ENCODE measurements around the gene D2HGDH. TPM values are rescaled to one million over a fixed set of nuclear protein-coding genes. Genes with fewer than 3 reads are reported as not detected.
A peak's percentile ranks its signal among the peaks of the same experiment; 100 is the strongest.

Gene D2HGDH
- total and polyA plus RNA-seq, 9 of the 15 experiments (the other 6 are each of a cell fraction or from before 2014, with no cell fraction given): 0.39 to 30.8 (median 10.3) TPM

DNA sequence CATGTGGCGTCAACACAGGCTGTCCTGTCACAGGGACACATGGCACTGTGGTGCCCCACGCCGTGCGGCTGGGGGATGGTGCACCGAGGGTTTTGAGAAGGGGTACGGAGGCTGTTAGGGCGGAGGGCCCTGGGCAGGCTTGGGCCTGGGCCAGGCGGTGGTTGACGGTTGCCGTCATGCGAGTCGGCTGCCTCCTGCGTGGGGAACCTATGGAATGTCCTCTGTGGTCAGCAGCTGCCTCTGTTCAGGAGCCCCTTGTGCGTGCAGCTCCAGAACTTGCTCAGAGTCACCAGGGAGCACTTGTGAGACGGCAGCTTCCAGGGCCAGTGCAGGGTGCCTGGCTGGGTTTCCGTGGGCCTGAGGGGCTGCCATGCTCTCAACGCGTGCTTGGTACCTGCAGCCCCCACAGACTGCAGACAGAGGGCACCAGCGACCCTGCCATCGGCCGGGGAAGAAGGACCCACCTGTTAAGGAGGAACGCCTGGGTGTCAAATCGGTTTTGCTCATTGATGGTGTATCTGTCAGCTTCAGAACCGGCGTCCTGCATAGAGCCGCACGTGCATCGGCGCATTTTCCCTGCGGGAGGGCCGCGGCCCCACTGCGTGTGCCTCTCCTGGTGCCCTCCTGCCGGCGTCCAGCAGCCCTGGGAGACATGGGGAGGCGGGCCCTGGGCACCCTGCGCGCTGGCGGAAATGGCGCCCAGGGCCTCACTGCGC, 10.0 kb upstream of the D2HGDH start (continued):
- TF ChIP-seq, protein P1, sequence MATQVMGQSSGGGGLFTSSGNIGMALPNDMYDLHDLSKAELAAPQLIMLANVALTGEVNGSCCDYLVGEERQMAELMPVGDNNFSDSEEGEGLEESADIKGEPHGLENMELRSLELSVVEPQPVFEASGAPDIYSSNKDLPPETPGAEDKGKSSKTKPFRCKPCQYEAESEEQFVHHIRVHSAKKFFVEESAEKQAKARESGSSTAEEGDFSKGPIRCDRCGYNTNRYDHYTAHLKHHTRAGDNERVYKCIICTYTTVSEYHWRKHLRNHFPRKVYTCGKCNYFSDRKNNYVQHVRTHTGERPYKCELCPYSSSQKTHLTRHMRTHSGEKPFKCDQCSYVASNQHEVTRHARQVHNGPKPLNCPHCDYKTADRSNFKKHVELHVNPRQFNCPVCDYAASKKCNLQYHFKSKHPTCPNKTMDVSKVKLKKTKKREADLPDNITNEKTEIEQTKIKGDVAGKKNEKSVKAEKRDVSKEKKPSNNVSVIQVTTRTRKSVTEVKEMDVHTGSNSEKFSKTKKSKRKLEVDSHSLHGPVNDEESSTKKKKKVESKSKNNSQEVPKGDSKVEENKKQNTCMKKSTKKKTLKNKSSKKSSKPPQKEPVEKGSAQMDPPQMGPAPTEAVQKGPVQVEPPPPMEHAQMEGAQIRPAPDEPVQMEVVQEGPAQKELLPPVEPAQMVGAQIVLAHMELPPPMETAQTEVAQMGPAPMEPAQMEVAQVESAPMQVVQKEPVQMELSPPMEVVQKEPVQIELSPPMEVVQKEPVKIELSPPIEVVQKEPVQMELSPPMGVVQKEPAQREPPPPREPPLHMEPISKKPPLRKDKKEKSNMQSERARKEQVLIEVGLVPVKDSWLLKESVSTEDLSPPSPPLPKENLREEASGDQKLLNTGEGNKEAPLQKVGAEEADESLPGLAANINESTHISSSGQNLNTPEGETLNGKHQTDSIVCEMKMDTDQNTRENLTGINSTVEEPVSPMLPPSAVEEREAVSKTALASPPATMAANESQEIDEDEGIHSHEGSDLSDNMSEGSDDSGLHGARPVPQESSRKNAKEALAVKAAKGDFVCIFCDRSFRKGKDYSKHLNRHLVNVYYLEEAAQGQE (IDR thresholded peaks at IDR 0.05; ENCODE audit: borderline replicate concordance): peak; percentile 45; the same call in 1 of the 2 replicates
- TF ChIP-seq, protein P1 (CRISPR knock-in tag; IDR thresholded peaks at IDR 0.05; ENCODE audit: low read depth): no peak
- TF ChIP-seq SAP30 (IDR thresholded peaks at IDR 0.05; ENCODE audit: borderline replicate concordance, insufficient read depth, low read depth, low read length, poor library complexity, severe bottlenecking): no peak
- no peak for TF ChIP-seq RFX5 (IDR thresholded peaks at IDR 0.05; ENCODE audit: low read depth, low read length)
- no peak for TF ChIP-seq KLF10 (CRISPR knock-in tag; IDR thresholded peaks at IDR 0.05)
- TF ChIP-seq YY1 (IDR thresholded peaks at IDR 0.05; ENCODE audit: borderline replicate concordance in 1 of 3, control insufficient read depth in 1 of 3, extremely low read depth in 1 of 3, insufficient read depth in 3 of 3, insufficient read length in 1 of 3, insufficient replicate concordance in 2 of 3, low read depth in 1 of 3, low read length in 2 of 3): no peak
- TF ChIP-seq CCNT2 (IDR thresholded peaks at IDR 0.05; ENCODE audit: borderline replicate concordance, extremely low read depth, insufficient read length, low read depth, low read length): no peak
- peak; percentile 16 to 32 (median 31); a peak in 1 of 6 replicates for TF ChIP-seq CTCF (IDR thresholded peaks at IDR 0.05 in 2 of 3, conservative IDR thresholded peaks at IDR 0.05 in 1 of 3; ENCODE audit: insufficient read depth in 2 of 3, low read depth in 1 of 3, low read length in 3 of 3)
- TF ChIP-seq, protein P2, sequence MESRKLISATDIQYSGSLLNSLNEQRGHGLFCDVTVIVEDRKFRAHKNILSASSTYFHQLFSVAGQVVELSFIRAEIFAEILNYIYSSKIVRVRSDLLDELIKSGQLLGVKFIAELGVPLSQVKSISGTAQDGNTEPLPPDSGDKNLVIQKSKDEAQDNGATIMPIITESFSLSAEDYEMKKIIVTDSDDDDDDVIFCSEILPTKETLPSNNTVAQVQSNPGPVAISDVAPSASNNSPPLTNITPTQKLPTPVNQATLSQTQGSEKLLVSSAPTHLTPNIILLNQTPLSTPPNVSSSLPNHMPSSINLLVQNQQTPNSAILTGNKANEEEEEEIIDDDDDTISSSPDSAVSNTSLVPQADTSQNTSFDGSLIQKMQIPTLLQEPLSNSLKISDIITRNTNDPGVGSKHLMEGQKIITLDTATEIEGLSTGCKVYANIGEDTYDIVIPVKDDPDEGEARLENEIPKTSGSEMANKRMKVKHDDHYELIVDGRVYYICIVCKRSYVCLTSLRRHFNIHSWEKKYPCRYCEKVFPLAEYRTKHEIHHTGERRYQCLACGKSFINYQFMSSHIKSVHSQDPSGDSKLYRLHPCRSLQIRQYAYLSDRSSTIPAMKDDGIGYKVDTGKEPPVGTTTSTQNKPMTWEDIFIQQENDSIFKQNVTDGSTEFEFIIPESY (CRISPR knock-in tag; IDR thresholded peaks at IDR 0.05): peak; percentile 41; the same call in 1 of the 2 replicates
- TF ChIP-seq ZNF57 (CRISPR knock-in tag; IDR thresholded peaks at IDR 0.05): no peak
- no peak for TF ChIP-seq MEF2D (tag; conservative IDR thresholded peaks at IDR 0.05; ENCODE audit: low read depth)
- no peak for TF ChIP-seq MAFG (tag; conservative IDR thresholded peaks at IDR 0.05)
